BLaER1 (cell line): ENCODE data around the gene RARG.

Experiments
- H3K27ac ChIP-seq: shearing (Covaris generic); formaldehyde crosslinking; 2 replicates; pipeline ENCODE4 v1.8.1; 2022
- H3K27me3 ChIP-seq: shearing (Covaris generic); formaldehyde crosslinking; 2 replicates; pipeline ENCODE4 v1.8.1; 2022
- H3K36me3 ChIP-seq: shearing (Covaris generic); formaldehyde crosslinking; 2 replicates; pipeline ENCODE4 v1.8.1; 2022
- H3K4me1 ChIP-seq: shearing (Covaris generic); formaldehyde crosslinking; 2 replicates; pipeline ENCODE4 v1.8.1; 2022
- H3K4me2 ChIP-seq: shearing (Covaris generic); formaldehyde crosslinking; 2 replicates; pipeline ENCODE4 v1.8.1; 2022
- H3K4me3 ChIP-seq: shearing (Covaris generic); formaldehyde crosslinking; 2 replicates; pipeline ENCODE4 v1.8.1; 2022
- H3K9ac ChIP-seq: shearing (Covaris generic); formaldehyde crosslinking; 2 replicates; pipeline ENCODE4 v1.8.1; 2022
- H3K9me3 ChIP-seq: shearing (Covaris generic); formaldehyde crosslinking; 2 replicates; pipeline ENCODE4 v1.8.1; 2022
- H4K20me1 ChIP-seq: shearing (Covaris generic); formaldehyde crosslinking; 2 replicates; pipeline ENCODE4 v1.8.1; 2022
- Cebpa-rat ChIP-seq: shearing (Covaris generic); IDR thresholded peaks from 2 replicates; pipeline ENCODE4 v1.8.1; 2022

RARG gene

GRCh38 chr12:53219956-53220693 is 11.9 kb downstream of the RARG start:
- Histone ChIP-seq H3K4me2 (peak overlapping the region; percentile 93), H3K36me3 (no peaks in the 10 kb centered on the region), H3K4me3 (peak overlapping the region; percentile 74), H3K27me3 (no peaks in the 10 kb centered on the region), H3K9me3 (no peaks in the 10 kb centered on the region), H3K4me1 (peaks cover 77% of the 10 kb centered on the region), H3K27ac (no peak overlapping the region), H3K9ac (peak overlapping the region; percentile 77), H4K20me1 (peaks cover 5% of the 10 kb centered on the region; the same call in 1 of the 2 replicates)
- no peak for TF ChIP-seq Cebpa-rat

GRCh38 chr12:53219292-53219955 is 12.6 kb downstream of the RARG start:
- peak overlapping the region; percentile 74 for H3K4me3 ChIP-seq
- no peak overlapping the region for H3K27ac ChIP-seq
- H3K9me3 ChIP-seq: no peaks in the 10 kb centered on the region
- peaks cover 5% of the 10 kb centered on the region; the same call in 1 of the 2 replicates for H4K20me1 ChIP-seq
- no peaks in the 10 kb centered on the region for H3K27me3 ChIP-seq
- peaks cover 77% of the 10 kb centered on the region for H3K4me1 ChIP-seq
- H3K36me3 ChIP-seq: no peaks in the 10 kb centered on the region
- peak overlapping the region; percentile 77 for H3K9ac ChIP-seq
- H3K4me2 ChIP-seq: peak overlapping the region; percentile 93
- TF ChIP-seq Cebpa-rat: no peak

GRCh38 chr12:53218551-53219291 is 13.3 kb downstream of the RARG start:
- no peak for TF ChIP-seq Cebpa-rat
- H3K4me1 ChIP-seq: peaks cover 77% of the 10 kb centered on the region
- peak overlapping the region; percentile 93 for H3K4me2 ChIP-seq
- H3K27me3 ChIP-seq: no peaks in the 10 kb centered on the region
- no peak overlapping the region for H3K27ac ChIP-seq
- H3K36me3 ChIP-seq: 0 out of 2 replicates have a peak, but pooled peaks cover 2% of the 10 kb centered on the region
- H3K4me3 ChIP-seq: peak overlapping the region; percentile 74
- peaks cover 5% of the 10 kb centered on the region; the same call in 1 of the 2 replicates for H4K20me1 ChIP-seq
- H3K9me3 ChIP-seq: no peaks in the 10 kb centered on the region
- H3K9ac ChIP-seq: peak overlapping the region; percentile 77

- peak overlapping the region; percentile 46; the same call in 1 of the 2 replicates for H3K9ac ChIP-seq
- H3K27ac ChIP-seq: peak overlapping the region; percentile 64
- H3K4me3 ChIP-seq: no peak overlapping the region
- peak overlapping the region; percentile 93 for H3K4me2 ChIP-seq
- H4K20me1 ChIP-seq: peaks cover 5% of the 10 kb centered on the region; the same call in 1 of the 2 replicates
- no peak for TF ChIP-seq Cebpa-rat
- peaks cover 77% of the 10 kb centered on the region for H3K4me1 ChIP-seq
- H3K9me3 ChIP-seq: no peaks in the 10 kb centered on the region
- H3K36me3 ChIP-seq: peaks cover 9% of the 10 kb centered on the region
- no peaks in the 10 kb centered on the region for H3K27me3 ChIP-seq
Observed at GRCh38 chr12:53217931-53218307, 14.1 kb downstream of the RARG start.

GRCh38 chr12:53217051-53217930 is 14.7 kb downstream of the RARG start:
- peak; percentile 85 for TF ChIP-seq Cebpa-rat
- Histone ChIP-seq H3K27ac (peak overlapping the region; percentile 64), H3K9ac (peak overlapping the region; percentile 46; the same call in 1 of the 2 replicates), H3K4me3 (no peak overlapping the region), H4K20me1 (peaks cover 5% of the 10 kb centered on the region; the same call in 1 of the 2 replicates), H3K27me3 (no peaks in the 10 kb centered on the region), H3K9me3 (no peaks in the 10 kb centered on the region), H3K4me1 (peaks cover 72% of the 10 kb centered on the region), H3K4me2 (peak overlapping the region; percentile 93), H3K36me3 (peaks cover 15% of the 10 kb centered on the region)

GRCh38 chr12:53215497-53215896 is 16.5 kb downstream of the RARG start:
- H3K27ac ChIP-seq: peak overlapping the region; percentile 69
- H4K20me1 ChIP-seq: peaks cover 5% of the 10 kb centered on the region; the same call in 1 of the 2 replicates
- peak overlapping the region; percentile 46 for H3K9ac ChIP-seq
- no peak overlapping the region for H3K4me3 ChIP-seq
- H3K9me3 ChIP-seq: no peaks in the 10 kb centered on the region
- H3K36me3 ChIP-seq: peaks cover 33% of the 10 kb centered on the region
- TF ChIP-seq Cebpa-rat: no peak
- H3K4me1 ChIP-seq: peaks cover 80% of the 10 kb centered on the region
- no peaks in the 10 kb centered on the region for H3K27me3 ChIP-seq
- peak overlapping the region; percentile 93 for H3K4me2 ChIP-seq

GRCh38 chr12:53214687-53215455 is 17.1 kb downstream of the RARG start:
- TF ChIP-seq Cebpa-rat: no peak
- Histone ChIP-seq H3K27ac (peak overlapping the region; percentile 69), H3K27me3 (no peaks in the 10 kb centered on the region), H3K9ac (peak overlapping the region; percentile 46), H3K9me3 (no peaks in the 10 kb centered on the region), H3K4me1 (peaks cover 86% of the 10 kb centered on the region), H4K20me1 (peaks cover 5% of the 10 kb centered on the region; the same call in 1 of the 2 replicates), H3K4me3 (no peak overlapping the region), H3K4me2 (peak overlapping the region; percentile 93), H3K36me3 (peaks cover 36% of the 10 kb centered on the region)

- Histone ChIP-seq H3K4me1 (peaks cover 87% of the 10 kb centered on the region), H3K27ac (peak overlapping the region; percentile 69), H4K20me1 (peaks cover 3% of the 10 kb centered on the region; the same call in 1 of the 2 replicates), H3K27me3 (no peaks in the 10 kb centered on the region), H3K9me3 (no peaks in the 10 kb centered on the region), H3K36me3 (peaks cover 36% of the 10 kb centered on the region), H3K4me3 (no peak overlapping the region), H3K9ac (peak overlapping the region; percentile 46), H3K4me2 (peak overlapping the region; percentile 93)
- TF ChIP-seq Cebpa-rat: no peak
Observed at GRCh38 chr12:53214221-53214620, 17.8 kb downstream of the RARG start.
